Loucy (cell line): Measurements from ENCODE around the gene SCAP.

Experiments
- EZH2phosphoT487 ChIP-seq: fragments of 200-600 bp; IDR thresholded peaks from 2 replicates; pipeline ENCODE4 v1.6.1; 2018; ENCODE audit warnings: antibody characterized with exemption, mild to moderate bottlenecking, moderate library complexity, borderline replicate concordance
- TF ChIP-seq, protein P1 (sequence below): fragments of 200-600 bp; sonication (generic); conservative IDR thresholded peaks from 2 replicates; pipeline ENCODE4 v1.5.1; 2014; ENCODE audit warnings: mild to moderate bottlenecking, antibody characterized with exemption, low read length

DNA sequence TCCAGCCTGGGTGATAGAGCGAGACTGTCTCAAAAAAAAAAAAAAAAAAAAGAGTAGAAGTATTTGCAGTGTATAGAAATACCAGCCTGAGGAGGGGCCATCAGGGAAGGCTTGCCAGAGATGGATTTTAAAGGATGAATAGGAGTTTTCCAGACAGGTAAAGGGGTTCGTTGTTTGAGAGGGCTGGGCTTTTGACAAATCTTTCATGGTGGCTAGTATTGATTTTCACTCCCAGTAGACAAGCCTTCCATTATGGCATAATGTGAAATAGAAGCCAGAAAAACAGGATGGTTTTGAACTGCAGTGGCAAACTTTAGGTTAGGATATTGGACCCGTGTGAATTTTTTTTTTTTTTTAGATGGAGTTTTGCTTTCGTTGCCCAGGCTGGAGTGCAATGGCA is 91.3 kb downstream of the SCAP start:
- TF ChIP-seq, protein P1, sequence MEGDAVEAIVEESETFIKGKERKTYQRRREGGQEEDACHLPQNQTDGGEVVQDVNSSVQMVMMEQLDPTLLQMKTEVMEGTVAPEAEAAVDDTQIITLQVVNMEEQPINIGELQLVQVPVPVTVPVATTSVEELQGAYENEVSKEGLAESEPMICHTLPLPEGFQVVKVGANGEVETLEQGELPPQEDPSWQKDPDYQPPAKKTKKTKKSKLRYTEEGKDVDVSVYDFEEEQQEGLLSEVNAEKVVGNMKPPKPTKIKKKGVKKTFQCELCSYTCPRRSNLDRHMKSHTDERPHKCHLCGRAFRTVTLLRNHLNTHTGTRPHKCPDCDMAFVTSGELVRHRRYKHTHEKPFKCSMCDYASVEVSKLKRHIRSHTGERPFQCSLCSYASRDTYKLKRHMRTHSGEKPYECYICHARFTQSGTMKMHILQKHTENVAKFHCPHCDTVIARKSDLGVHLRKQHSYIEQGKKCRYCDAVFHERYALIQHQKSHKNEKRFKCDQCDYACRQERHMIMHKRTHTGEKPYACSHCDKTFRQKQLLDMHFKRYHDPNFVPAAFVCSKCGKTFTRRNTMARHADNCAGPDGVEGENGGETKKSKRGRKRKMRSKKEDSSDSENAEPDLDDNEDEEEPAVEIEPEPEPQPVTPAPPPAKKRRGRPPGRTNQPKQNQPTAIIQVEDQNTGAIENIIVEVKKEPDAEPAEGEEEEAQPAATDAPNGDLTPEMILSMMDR = no peak
- no peak for TF ChIP-seq EZH2phosphoT487
